ENCODE data around the gene CCDC192.

DNA sequence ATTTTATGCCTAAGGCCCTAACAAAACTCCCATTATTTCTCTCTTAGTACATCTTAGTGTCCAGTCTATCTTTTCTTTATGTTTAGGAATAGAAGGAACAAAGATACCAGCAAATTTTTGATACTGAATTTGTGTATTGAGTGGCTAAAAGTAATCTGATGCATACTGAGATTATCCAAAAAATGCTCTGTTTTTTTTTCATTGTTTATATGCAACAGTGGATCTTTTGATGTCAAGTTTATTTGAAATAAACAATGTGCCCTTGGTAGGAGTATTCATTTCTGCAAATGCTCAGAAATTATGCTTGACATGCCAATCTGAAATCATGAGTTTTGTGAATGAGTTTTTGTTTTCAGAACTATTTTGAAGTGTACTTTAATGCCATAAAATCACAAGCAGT lies 58.7 kb downstream of the CCDC192 start:
- no peak for TF ChIP-seq CTCF (IDR thresholded peaks at IDR 0.05; ENCODE audit: extremely low read depth in 1 of 2, insufficient read depth in 1 of 2, low read depth in 1 of 2, low read length in 2 of 2)
- no peak for TF ChIP-seq POLR2A (IDR thresholded peaks at IDR 0.05; ENCODE audit: low read depth, low read length)
- TF ChIP-seq GATA2 (IDR thresholded peaks at IDR 0.05; ENCODE audit: insufficient read depth, insufficient read length, low read depth, low read length): no peak

Measured in endothelial cell of umbilical vein (primary cell).